Endodermal cell (in vitro differentiated cells): ENCODE results near the gene TUBGCP2. TPM values are rescaled to one million over a fixed set of nuclear protein-coding genes. Genes with fewer than 3 reads are reported as not detected.

Experiments used
- DNase-seq: peaks from one replicate; pipeline ENCODE4 v3.0.0-alpha.2; 2017
- H3K27ac ChIP-seq: 2 replicates; pipeline ENCODE4 v1.5.1; 2013; ENCODE audit warnings: mild to moderate bottlenecking, low read depth, low read length, moderate library complexity
- H3K27me3 ChIP-seq: 2 replicates; pipeline ENCODE4 v1.6.1; 2013; ENCODE audit warnings: mild to moderate bottlenecking, low read length, moderate library complexity; ENCODE audit not compliant: insufficient read depth, control insufficient read depth, poor library complexity, severe bottlenecking
- H3K36me3 ChIP-seq: 2 replicates; pipeline ENCODE4 v1.7.0; 2013; ENCODE audit warnings: mild to moderate bottlenecking, low read length, moderate library complexity; ENCODE audit not compliant: control insufficient read depth, insufficient read depth
- H3K4me1 ChIP-seq: one replicate; pipeline ENCODE4 v1.7.0; 2013; ENCODE audit warnings: low read length; ENCODE audit not compliant: control insufficient read depth, insufficient read depth
- H3K4me3 ChIP-seq: 2 replicates; pipeline ENCODE4 v1.5.1; 2013; ENCODE audit warnings: mild to moderate bottlenecking, low read length, moderate library complexity
- H3K9ac ChIP-seq: 2 replicates; pipeline ENCODE4 v1.6.1; 2013; ENCODE audit warnings: mild to moderate bottlenecking, low read length, moderate library complexity; ENCODE audit not compliant: poor library complexity, severe bottlenecking; ENCODE audit errors: extremely low read depth
- H3K9me3 ChIP-seq: 2 replicates; pipeline ENCODE4 v1.6.1; 2013; ENCODE audit warnings: mild to moderate bottlenecking, low read length, moderate library complexity; ENCODE audit not compliant: control insufficient read depth
- H3K27ac Mint-ChIP-seq: 2 replicates; pipeline ENCODE4 v1.8.0; 2020; ENCODE audit warnings: mixed read lengths
- H3K27me3 Mint-ChIP-seq: 2 replicates; pipeline ENCODE4 v1.8.0; 2021; ENCODE audit warnings: mild to moderate bottlenecking, mixed read lengths; ENCODE audit not compliant: insufficient read depth
- H3K36me3 Mint-ChIP-seq: 2 replicates; pipeline ENCODE4 v1.8.0; 2020; ENCODE audit warnings: low read depth, mixed read lengths
- H3K4me1 Mint-ChIP-seq: 2 replicates; pipeline ENCODE4 v1.8.0; 2020; ENCODE audit warnings: mixed read lengths
- H3K4me3 Mint-ChIP-seq: 2 replicates; pipeline ENCODE4 v1.8.0; 2020; ENCODE audit warnings: mild to moderate bottlenecking, moderate library complexity, mixed read lengths
- H3K9me3 Mint-ChIP-seq: 2 replicates; pipeline ENCODE4 v1.8.0; 2020; ENCODE audit warnings: mild to moderate bottlenecking, mixed read lengths
- CTCF ChIP-seq: fragments of 200-600 bp; sonication (generic); conservative IDR thresholded peaks from 2 replicates; pipeline ENCODE4 v1.5.0; 2021; ENCODE audit warnings: antibody characterized with exemption, mild to moderate bottlenecking
- WGBS, 2 experiments: methylation state at CpG; one replicate each; pipeline versions ENCODE4 v1.1.5 to v1.1.7; 2013; ENCODE audit warnings: missing lambda C conversion rate in 2 of 2, mixed read lengths in 1 of 2; ENCODE audit not compliant: insufficient coverage in 1 of 2, insufficient read length in 1 of 2; 5-methylcytosine and 5-hydroxymethylcytosine counted together
- total RNA-seq, 2 donors: library from RNA; stranded (reverse); fragmentation: NEBNext Ultra II Directional in 1 of 2; extraction: Animal tissue kit (Norgen Biotek cat#: 25700) in 1 of 2; gene quantifications; 2 replicates in 1 of 2; 3 replicates in 1 of 2; pipeline ENCODE4 v1.2.1, GENCODE V29; 2021

The TUBGCP2 gene
- total RNA-seq, 2 donors from 2014 or later = 52.8 to 63.0 TPM

GRCh38 chr10:133251388-133252222 is 57.1 kb downstream of the TUBGCP2 start:
- Mint-ChIP-seq H3K9me3 (no peaks in the 10 kb centered on the region), H3K4me3 (no peak overlapping the region), H3K27ac (no peak overlapping the region), H3K36me3 (no peaks in the 10 kb centered on the region), H3K27me3 (no peaks in the 10 kb centered on the region), H3K4me1 (peaks cover 5% of the 10 kb centered on the region)
- no peak overlapping the region for H3K9ac ChIP-seq
- DNase-seq = no peak
- H3K4me3 ChIP-seq = no peak overlapping the region
- no peak overlapping the region for H3K27ac ChIP-seq
- H3K27me3 ChIP-seq = no peaks in the 10 kb centered on the region
- no peaks in the 10 kb centered on the region for H3K4me1 ChIP-seq
- 89 to 95% methylated on average over 11 to 28 of the region's 28 CpGs for WGBS, 2 experiments
- no peaks in the 10 kb centered on the region for H3K36me3 ChIP-seq
- no peaks in the 10 kb centered on the region for H3K9me3 ChIP-seq
- TF ChIP-seq CTCF = no peak

GRCh38 chr10:133249975-133250754 is 58.5 kb downstream of the TUBGCP2 start:
- Histone ChIP-seq H3K9me3 (no peaks in the 10 kb centered on the region), H3K9ac (no peak overlapping the region), H3K4me3 (no peak overlapping the region), H3K4me1 (no peaks in the 10 kb centered on the region), H3K27me3 (no peaks in the 10 kb centered on the region), H3K27ac (no peak overlapping the region), H3K36me3 (no peaks in the 10 kb centered on the region)
- no peak for TF ChIP-seq CTCF
- no peaks in the 10 kb centered on the region for H3K9me3 Mint-ChIP-seq
- WGBS, 2 experiments = 84 to 92% methylated on average over 6 to 10 of the region's 11 CpGs
- no peak overlapping the region for H3K4me3 Mint-ChIP-seq
- no peak overlapping the region for H3K27ac Mint-ChIP-seq
- no peak for DNase-seq
- H3K4me1 Mint-ChIP-seq = peaks cover 9% of the 10 kb centered on the region
- H3K27me3 Mint-ChIP-seq = no peaks in the 10 kb centered on the region
- no peaks in the 10 kb centered on the region for H3K36me3 Mint-ChIP-seq

GRCh38 chr10:133249094-133249780 is 59.4 kb downstream of the TUBGCP2 start:
- Histone ChIP-seq H3K9ac (no peak overlapping the region), H3K4me3 (no peak overlapping the region), H3K27me3 (no peaks in the 10 kb centered on the region), H3K27ac (no peak overlapping the region), H3K36me3 (no peaks in the 10 kb centered on the region), H3K9me3 (no peaks in the 10 kb centered on the region), H3K4me1 (no peaks in the 10 kb centered on the region)
- Mint-ChIP-seq H3K27me3 (no peaks in the 10 kb centered on the region), H3K4me1 (peaks cover 9% of the 10 kb centered on the region), H3K4me3 (no peak overlapping the region), H3K9me3 (no peaks in the 10 kb centered on the region), H3K27ac (no peak overlapping the region), H3K36me3 (no peaks in the 10 kb centered on the region)
- DNase-seq = no peak
- 73 to 81% methylated on average over 10 to 20 of the region's 21 CpGs for WGBS, 2 experiments
- peak; percentile 39 for TF ChIP-seq CTCF
